Measurements from ENCODE around the gene INSRR.

Gene INSRR

DNA sequence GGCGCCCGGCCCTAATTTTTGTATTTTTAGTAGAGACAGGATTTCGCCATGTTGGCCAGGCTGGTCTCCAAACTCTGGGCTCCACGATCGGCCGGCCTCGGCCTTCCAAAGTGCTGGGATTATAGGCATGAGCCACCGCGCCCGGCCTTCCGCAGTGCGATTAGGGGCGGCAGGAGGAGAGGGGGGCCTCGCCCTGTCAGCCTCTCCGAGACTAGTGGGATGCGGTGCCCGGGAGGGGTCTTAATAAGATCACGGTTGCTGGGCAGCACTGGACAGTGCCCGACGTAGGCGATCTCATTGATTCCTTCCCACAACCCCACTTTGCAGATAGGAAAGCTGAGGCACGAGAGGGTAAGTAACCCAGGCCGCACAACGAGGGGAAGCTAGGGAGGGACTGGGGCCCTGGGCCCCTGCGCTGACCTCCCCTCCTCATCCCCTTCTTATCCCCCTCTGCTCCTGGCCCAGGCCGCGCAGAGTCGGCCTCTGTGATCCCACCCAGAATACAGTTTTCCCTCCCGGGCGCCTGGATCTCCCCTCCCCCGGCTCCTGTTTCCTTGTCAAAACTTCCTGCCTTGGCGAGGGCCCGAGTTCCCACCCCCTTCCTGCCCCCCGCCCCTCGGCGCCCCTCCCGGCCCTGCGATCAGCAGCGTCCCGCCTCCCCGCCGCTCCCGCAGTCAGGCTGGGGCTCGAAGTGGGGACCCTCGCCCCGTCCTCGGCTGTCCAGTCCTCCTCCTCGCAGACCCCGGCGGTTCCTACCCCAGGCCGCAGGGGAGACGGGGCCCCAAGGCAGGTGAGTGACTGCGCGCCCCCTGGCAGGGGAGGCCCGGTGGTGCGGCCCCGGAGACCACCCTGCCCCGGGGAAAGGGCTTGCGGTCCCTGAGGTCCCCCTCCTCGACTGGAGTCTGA is 34.4 kb upstream of the INSRR start, which contains the start of gene PEAR1:
Gene PEAR1, plus strand, starts transcription at position 671 of the 906 bp plus-strand sequence. CDS start 10,209 bp downstream, outside the sequence.
- no peak for DNase-seq

DNA sequence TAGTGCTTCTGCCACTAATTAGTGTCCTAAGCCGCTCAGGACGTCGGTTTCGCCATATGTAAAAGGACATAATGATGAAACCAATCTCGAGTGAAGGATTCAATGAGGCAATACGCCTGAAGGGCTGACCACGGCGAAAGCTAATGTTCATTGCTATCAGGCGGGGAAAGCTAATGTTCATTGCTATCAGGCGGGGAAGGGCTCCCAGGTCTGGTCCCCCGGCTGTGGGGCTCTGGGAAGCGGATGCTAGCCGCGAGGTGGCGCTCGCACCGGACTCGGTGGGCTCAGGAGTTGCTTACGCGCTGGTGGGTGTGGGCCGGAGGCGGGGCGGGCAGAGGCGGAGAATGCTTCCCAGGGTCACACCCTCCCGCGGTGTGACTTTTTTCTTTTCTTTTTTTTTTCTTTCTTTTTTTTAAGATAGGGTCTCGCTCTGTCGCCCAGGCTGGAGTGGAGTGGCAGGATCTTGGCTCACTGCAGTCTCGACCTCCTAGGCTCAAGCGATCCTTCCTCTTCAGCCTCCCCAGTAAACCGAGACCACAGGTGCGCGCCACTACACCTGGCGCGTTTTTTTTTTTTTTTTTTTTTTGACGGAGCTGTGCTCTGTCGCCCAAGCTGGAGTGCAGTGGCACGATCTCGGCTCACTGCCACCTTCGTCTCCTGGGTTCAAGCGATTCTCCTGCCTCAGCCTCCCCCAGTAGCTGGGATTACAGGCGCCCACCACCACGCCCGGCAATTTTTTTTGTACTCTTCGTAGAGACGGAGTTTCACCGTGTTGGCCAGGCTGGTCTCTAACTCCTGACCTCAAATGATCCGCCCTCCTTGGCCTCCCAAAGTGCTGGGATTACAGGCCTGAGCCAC is 33.5 kb upstream of the INSRR start:
- DNase-seq: peak; percentile 57 to 73 (median 70)

DNA sequence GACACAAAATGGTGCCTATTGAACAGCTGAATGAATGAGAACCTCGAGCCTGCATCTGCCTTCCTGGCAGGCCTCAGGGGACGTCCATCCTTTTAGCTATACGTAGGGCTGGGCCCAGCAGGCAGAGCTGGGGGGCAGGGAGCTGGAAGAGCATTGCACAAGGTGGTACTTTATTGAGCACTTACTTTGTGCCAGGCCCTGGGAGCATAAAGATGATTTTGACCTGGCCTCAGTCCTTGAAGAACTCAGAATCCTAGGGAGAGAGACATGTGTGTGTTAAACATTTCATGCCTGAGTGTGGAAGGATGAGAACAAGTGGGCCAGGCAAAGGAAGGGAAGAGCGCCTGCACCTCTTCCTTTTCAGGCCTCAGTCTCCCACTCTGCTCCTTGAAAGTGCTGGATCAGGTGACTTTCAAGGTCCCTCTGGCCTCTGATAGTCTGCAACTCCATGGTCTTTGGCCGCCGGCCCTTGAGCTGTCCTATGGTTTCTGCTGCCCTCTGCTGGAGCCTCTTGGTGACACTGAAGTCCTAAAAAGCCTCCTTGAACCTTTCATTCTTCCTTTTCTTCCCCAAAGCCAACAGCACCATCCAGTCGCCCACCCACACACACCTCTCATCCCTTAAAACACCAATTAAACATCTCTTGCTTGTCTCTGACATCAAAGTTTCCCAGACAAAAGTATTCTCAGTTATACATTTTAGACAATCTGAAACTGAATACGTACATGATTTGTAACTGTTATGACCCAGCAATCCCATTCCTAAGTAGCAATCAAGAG is 31.1 kb upstream of the INSRR start:
- peak; percentile 10 to 35 (median 19) for DNase-seq

DNA sequence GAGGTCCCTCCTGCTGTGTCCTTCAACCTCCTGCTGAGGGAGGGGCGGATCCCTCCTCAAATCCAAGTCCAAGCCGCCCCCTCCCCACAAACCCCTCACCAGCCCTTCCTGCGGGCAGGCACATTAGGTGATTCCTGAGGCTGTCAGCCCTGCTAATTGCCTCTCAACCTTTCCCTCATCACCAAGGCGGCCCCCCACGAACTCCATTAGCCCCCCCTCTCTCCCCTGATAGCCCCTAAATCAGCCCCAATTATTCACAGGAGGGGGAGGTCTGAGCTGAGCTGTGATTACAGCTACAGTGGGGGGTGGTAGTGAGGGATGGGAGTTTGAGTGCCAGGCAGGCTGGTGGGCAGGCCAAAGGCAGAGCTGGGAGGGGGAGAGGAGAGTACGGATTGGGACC is 28.8 kb upstream of the INSRR start:
- no peak for DNase-seq

DNA sequence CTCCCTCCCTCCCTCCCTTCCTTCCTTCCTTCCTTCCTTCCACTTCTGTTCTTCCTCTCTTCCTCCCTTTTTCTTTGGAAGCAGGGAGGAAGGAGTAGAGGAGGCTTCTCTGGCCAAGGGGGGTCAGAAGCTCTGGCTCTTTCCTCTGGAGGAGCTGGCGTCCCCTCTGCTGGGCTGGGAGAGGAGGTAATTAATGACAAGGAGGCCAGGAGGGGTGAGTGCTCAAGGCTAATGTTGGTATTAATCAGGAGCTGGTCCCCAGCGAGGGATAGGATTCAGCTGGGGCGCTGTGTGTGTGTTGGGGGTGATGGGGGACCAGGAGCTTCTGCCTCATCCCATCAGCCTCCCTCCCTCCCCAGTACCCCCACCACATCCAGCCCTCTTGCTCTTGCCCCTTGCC is 28.4 kb upstream of the INSRR start:
- no peak for DNase-seq

DNA sequence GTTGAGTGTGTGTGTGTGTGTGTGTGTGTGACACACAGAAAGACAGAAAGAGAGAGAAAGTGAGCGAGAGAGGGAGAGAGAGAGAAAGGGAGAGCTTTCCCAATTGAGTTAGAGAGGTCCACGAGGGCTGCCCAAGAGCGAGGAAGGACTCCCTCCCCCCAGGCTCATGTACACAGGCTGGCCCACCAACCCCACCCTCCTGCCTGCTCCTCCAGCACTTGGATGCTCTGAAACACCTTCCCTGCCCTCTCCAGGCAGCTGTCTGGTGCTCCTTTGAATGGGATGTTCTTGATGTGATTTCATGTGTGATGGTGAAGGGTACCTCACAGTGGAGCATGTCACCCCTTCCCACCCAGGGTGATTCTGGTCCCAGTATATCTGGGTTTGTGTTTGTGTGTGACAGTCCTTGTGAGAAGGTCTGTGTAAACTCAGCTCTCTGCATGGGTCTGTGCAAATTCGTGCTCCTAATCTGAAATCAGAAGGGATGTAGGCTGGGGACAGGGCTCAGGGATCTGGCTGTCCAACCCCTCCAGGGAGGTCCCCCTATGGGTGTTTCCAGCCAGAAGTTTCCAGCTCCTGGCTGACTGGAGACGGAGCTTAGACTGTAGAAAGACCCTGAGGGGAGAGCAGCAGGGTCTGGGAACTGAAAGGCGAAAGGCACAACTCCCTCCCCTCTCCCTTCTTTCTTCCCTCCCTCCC is 27.8 kb upstream of the INSRR start:
- no peak for DNase-seq

DNA sequence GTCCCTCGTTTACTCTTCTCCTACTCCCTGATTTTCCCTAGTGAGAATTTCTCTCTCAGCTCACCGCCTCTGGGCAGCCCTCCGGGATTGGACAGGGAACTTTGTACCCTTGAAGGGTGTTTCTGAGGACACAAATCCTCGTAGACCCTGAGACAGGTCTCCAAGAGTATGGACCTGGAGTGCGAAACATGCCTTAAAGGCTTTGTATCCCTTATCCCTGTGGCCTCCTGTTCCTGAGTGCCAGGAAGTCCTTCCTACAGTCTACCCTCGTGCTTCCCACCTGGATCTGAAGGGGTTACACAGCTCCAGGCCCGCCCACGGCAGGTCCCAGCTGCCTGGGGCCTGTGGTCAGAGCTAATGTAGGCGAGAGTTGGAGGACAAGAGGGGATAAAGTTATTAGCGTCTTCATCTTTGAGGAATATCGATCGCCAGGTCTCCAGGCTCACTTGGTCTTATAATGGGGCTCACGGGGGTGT is 27.0 kb upstream of the INSRR start:
- no peak for DNase-seq

DNA sequence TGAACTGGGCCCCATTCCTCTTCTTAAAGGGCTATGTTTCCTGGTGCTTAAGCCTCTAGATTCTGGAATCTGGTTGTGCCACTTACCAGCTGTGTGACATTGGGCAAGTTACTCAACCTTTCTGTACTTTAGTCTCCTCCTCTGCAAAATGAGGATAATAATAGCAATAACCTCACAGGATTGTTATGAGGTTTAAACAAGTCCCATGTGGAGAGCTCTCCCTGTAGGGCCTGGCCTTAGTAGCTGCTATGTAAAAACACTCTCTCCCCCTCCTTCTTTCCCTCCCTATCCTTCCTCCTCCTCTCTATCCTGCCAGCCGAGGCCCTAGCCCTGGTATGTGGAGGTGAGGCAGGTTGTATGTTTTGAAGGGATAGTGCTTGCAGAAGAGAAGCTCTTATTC is 26.4 kb upstream of the INSRR start:
- no peak for DNase-seq

DNA sequence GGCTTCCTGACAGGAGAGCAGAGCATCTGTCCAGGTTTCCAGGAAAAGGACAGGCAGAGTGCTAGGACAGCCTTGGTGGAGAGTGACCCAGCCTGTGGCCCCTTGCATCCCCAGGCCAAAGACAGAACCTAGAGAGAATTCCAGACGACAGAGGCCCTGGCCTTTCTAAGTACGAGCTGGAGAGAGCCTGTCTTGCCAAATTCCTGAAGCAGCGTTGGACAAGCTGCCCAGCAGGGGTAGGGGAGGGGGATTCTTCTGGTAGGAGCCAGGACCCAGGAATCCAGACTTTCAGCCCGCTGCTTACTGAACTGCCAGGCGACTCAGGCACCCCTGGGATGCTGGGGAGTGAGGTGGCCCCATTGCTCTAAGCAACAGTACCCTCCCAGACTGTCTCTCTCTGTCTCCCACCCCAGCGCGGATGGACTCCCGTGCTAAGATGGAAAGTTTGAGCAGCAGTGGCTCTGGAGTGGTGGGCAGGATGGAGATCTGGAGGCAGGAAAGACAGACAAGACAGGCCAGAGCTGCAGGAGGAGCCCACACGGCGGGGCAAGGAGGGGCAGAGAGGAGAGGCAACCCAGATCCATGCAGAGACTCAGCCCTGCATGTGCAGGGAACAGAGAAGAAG is 25.8 kb upstream of the INSRR start:
- DNase-seq: no peak

DNA sequence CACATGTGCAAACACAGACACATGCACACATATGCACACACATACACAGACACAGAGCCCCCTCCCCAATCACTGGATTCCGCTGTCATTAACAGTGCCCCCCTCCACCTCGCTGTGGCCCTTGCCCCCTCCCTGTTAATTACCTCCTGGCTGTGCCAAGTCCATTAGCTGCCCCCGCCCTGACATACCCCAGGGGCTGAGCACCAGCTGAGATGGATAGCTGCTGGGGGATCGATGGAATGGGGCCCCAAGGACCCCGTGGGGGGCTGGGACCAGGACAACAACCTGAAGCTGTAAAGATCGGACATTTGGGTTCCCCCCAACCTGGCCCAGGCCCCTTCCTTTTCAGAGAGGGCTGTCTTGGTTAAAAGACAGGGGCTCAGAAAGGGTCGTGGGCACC is 25.0 kb upstream of the INSRR start:
- DNase-seq: no peak

DNA sequence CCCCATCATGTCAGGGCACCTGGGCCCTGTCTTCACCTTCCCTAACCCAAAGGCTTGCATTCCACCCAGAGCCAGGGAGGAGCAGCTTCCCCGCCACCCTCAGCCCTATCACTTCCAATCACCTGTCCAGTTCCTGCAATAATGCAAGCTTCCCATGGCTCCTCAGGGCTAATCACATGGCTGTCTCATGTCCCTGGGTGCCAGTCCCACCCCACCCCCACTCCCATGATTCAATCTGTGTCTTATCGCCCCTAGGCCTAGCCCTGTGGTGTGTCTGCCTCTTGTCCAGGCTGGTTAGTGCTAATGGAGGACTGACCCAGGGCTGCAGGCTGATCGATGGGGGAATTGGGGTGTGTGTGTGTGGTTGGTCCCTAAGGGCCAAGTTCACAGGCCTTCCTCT is 23.6 kb upstream of the INSRR start:
- DNase-seq: no peak

DNA sequence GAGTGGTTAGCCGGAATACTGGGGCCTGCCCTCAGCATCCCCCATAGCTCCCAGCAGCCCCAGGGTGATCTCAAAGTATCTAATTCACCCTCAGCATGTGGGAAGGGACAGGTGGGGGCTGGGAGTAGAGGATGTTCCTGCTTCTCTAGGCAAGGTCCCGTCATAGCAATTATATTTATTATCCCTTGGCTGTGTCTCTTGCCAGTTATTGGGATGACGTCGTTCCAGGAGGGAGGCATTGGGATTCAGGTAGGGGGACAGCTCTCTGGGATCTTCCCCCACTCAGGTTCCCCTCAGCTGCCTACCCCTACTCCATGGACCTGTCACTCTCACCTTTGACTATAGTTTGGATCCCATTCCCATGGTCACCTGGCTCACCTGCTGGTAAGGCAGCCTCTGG is 22.7 kb upstream of the INSRR start:
- no peak for DNase-seq

DNA sequence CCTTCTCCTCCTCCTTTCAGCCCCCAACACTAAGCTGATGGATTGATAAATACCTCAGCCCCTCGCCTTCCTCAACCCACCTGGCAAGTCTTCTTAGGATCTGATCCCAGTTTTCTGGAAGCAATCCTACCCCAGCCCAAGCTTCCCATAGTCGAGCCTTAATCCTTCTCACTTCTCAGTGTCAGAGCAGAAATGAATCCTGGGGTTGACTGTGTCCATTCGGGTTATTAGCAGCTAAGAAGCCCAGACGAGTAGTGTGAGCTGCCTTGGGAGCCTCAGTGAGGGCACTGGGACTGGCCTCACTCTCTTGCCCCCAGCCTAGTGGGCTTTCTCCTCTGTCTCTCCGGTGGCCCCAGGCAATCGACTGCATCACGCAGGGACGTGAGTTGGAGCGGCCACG is 22.2 kb upstream of the INSRR start:
- no peak for DNase-seq

DNA sequence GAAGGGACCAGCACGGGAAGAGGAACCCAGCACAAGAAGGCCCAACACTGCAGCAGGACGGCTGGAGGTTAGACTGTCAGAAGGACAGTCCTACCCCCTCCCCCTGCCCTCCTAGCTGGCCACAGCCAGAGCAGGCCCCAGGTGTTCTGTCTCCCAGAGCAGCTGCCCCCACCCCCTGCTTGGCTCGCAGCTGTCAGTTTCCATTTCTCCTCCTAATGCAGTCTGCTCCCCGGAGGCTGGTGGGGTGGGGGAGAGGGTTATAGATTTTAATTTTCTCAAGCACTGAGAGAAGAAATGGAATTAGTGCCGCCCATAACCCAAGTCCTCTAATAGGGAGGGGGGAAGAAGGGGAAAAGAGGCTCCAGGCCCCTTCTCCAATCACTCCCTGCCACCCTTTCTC is 21.6 kb upstream of the INSRR start:
- no peak for DNase-seq

DNA sequence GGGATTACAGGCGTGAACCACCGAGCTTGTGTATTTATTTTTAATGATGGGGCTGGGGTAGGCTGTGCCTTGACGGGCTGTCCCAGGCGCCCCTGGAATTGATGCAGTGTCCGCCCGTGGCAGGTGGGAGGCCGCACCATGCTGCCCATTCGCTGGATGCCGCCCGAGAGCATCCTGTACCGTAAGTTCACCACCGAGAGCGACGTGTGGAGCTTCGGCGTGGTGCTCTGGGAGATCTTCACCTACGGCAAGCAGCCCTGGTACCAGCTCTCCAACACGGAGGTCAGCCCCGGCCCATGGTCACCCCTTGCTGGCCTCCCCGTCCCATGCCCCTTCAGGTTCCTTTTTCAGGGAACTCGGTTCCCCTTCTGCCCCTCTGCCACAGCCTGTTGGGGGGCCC is 21.0 kb upstream of the INSRR start:
- DNase-seq: no peak

DNA sequence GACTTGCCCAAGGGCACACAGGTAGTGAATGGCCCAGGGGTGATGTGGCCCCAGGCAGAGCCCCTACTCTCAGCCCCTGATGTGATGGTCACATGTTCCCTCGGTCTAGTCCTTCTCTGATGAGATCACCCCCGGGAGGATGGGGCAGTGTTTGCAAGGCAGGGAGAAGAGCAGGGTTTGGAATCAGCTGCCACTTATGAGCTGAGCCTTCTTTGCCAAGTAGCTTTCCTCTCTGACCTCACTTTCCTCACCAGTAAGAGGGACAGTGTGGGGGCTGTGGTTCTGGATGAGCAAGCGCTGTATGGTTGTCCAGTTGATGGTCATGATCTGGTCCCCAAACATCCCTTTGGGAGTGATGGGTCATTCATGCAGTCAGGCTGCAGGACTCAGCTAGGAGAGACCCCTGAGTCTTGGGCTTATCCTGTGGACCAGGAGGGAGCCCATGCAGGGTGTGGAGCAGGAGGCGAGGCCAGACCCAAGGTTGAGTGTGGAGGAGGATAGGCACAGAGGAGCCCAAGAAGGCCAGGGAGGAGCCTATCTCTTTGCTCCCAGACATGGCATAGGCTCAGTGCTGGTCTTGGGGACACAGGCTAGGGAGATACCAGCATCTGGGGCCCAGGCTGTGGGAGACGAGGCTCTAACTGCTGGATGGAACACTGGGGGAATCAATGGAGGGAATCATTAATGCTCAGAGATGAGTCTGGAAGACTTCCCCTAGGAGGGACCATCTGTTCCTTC is 18.7 kb upstream of the INSRR start:
- DNase-seq: no peak

DNA sequence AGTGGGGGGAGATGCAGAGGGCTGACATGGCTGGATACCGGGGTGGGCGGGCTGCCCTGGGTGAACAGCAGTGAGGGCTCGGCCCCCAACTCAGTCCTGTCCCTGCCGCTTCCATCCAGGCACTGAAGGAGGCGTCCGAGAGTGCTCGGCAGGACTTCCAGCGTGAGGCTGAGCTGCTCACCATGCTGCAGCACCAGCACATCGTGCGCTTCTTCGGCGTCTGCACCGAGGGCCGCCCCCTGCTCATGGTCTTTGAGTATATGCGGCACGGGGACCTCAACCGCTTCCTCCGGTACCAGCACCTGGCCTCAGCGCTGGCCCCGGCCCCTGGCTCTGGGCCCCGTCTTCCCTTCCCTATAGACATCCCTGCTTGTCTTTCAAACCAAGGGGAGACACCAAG is 17.4 kb upstream of the INSRR start:
- no peak for DNase-seq

DNA sequence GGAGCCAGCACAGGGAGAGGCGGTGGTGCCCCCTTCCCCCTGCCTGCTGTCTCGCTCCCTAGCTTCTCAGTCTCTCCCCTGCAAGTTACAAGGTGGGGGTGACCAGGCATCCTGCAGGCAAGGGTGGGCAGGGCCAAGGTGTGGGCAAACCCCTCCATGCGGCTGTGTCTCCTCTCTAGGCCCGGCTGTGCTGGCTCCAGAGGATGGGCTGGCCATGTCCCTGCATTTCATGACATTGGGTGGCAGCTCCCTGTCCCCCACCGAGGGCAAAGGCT is 16.4 kb upstream of the INSRR start:
- no peak for DNase-seq

DNA sequence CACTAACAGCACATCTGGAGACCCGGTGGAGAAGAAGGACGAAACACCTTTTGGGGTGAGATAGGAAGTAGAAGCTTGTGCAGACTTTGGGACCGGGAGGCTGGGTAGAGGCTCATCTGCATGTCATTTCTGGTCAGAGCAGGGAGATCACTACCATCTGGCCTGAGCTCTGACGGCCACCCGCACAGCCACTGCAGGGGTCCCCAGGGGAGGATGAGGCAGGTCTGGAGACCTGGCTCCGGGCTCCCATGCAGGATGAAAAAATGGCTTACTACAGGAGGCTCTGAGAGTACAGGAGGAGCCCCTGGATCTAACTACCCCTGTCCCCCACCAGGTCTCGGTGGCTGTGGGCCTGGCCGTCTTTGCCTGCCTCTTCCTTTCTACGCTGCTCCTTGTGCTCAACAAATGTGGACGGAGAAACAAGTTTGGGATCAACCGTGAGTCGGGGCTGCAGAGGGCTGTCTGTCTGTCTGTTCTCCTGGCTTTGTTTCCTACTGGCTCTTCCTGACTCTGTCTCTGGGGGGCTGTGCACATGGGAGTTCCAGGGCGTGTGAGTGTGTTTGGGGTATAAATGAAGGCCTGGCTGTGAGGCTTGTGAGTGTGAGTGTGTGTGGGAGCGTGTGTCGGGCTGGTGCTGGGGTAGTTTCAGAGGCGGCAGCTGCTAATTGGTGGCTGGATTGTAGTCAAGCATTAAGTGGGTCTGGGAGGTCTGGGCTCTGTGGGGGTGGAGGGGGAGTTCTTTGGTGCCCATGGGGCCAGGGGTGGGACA is 15.8 kb upstream of the INSRR start:
- DNase-seq: no peak

DNA sequence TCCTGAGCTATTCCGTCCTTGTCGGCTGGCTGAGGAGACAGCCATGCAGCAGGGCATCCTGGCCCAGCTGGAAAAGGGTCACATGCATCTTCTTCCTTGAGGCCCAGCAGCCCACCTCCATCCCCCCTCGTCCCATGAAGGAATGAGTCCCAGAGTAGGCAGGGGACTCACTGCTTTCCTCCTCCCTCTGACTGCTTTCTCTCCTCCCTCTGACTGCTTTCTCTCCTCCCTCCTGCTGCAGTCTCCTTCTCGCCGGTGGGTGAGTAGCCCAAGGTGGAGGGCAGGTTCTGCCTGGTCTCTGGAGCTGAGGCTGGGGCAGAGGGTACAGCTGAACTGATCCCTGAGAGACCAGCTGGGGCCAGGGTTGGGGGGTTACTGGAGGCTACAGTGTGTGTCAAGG is 15.2 kb upstream of the INSRR start:
- no peak for DNase-seq

DNA sequence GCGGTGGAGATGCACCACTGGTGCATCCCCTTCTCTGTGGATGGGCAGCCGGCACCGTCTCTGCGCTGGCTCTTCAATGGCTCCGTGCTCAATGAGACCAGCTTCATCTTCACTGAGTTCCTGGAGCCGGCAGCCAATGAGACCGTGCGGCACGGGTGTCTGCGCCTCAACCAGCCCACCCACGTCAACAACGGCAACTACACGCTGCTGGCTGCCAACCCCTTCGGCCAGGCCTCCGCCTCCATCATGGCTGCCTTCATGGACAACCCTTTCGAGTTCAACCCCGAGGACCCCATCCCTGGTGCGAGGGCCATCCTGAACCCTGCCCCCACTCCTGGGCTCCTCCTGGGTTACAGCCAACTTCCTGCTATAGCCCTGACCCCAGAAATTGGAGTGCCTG is 14.7 kb upstream of the INSRR start:
- DNase-seq: no peak
